HEK293 (cell line): ENCODE measurements around the gene ZC3H8.
A peak's percentile ranks its signal among the peaks of the same experiment; 100 is the strongest.

ENCODE experiments used
- EGR2 ChIP-seq: fragments of 450-650 bp; formaldehyde crosslinking; IDR thresholded peaks from 2 replicates; pipeline ENCODE4 v1.5.1; 2016; ENCODE audit warnings: low read depth, missing biosample characterization, missing genetic modification characterization
- HOXC10 ChIP-seq: sonication (generic); formaldehyde crosslinking; IDR thresholded peaks from 2 replicates; pipeline ENCODE4 v1.8.1; 2023; ENCODE audit warnings: mild to moderate bottlenecking, missing genetic modification reagents
- KLF10 ChIP-seq: fragments of 450-650 bp; IDR thresholded peaks from 2 replicates; pipeline ENCODE4 v1.5.1; 2018; ENCODE audit warnings: missing biosample characterization, mild to moderate bottlenecking, missing genetic modification characterization
- TSHZ1 ChIP-seq: fragments of 450-650 bp; formaldehyde crosslinking; IDR thresholded peaks from 2 replicates; pipeline ENCODE4 v1.5.1; 2016; ENCODE audit warnings: missing biosample characterization, missing genetic modification characterization, borderline replicate concordance
- YY1 ChIP-seq: fragments of 450-650 bp; formaldehyde crosslinking; IDR thresholded peaks from 2 replicates; pipeline ENCODE4 v1.5.1; 2018; ENCODE audit warnings: missing biosample characterization, missing genetic modification characterization
- ZBTB17 ChIP-seq: fragments of 450-650 bp; formaldehyde crosslinking; IDR thresholded peaks from 2 replicates; pipeline ENCODE4 v1.5.1; 2016; ENCODE audit warnings: missing biosample characterization, missing genetic modification characterization
- ZBTB44 ChIP-seq: fragments of 450-650 bp; IDR thresholded peaks from 2 replicates; pipeline ENCODE4 v1.5.1; 2018; ENCODE audit warnings: missing biosample characterization, mild to moderate bottlenecking, missing genetic modification characterization
- ZNF140 ChIP-seq: fragments of 450-650 bp; formaldehyde crosslinking; IDR thresholded peaks from 2 replicates; pipeline ENCODE4 v1.5.1; 2016; ENCODE audit warnings: missing biosample characterization, missing genetic modification characterization
- ZNF202 ChIP-seq: fragments of 450-650 bp; formaldehyde crosslinking; IDR thresholded peaks from 2 replicates; pipeline ENCODE4 v1.5.1; 2016; ENCODE audit warnings: missing biosample characterization, missing genetic modification characterization, borderline replicate concordance
- ZNF24 ChIP-seq: fragments of 450-650 bp; formaldehyde crosslinking; IDR thresholded peaks from 2 replicates; pipeline ENCODE4 v1.5.1; 2016; ENCODE audit warnings: missing biosample characterization, missing genetic modification characterization
- ZNF335 ChIP-seq: fragments of 450-650 bp; formaldehyde crosslinking; conservative IDR thresholded peaks from 2 replicates; pipeline ENCODE4 v1.5.1; 2016; ENCODE audit warnings: missing biosample characterization, missing genetic modification characterization
- ZNF366 ChIP-seq: fragments of 450-650 bp; formaldehyde crosslinking; conservative IDR thresholded peaks from 2 replicates; pipeline ENCODE4 v1.5.1; 2016; ENCODE audit warnings: missing biosample characterization, missing genetic modification characterization
- ZNF473 ChIP-seq: fragments of 450-650 bp; formaldehyde crosslinking; IDR thresholded peaks from 2 replicates; pipeline ENCODE4 v1.5.1; 2017; ENCODE audit warnings: missing biosample characterization, missing genetic modification characterization
- ZNF48 ChIP-seq: fragments of 450-650 bp; formaldehyde crosslinking; IDR thresholded peaks from 2 replicates; pipeline ENCODE4 v1.5.1; 2016; ENCODE audit warnings: missing biosample characterization, missing genetic modification characterization
- ZNF501 ChIP-seq: fragments of 450-650 bp; formaldehyde crosslinking; IDR thresholded peaks from 2 replicates; pipeline ENCODE4 v1.5.1; 2016; ENCODE audit warnings: missing biosample characterization, missing genetic modification characterization
- ZNF580 ChIP-seq: fragments of 450-650 bp; formaldehyde crosslinking; IDR thresholded peaks from 2 replicates; pipeline ENCODE4 v1.5.1; 2016; ENCODE audit warnings: missing biosample characterization, missing genetic modification characterization
- ZNF777 ChIP-seq: fragments of 450-650 bp; formaldehyde crosslinking; IDR thresholded peaks from 2 replicates; pipeline ENCODE4 v1.5.1; 2017; ENCODE audit warnings: missing biosample characterization, missing genetic modification characterization, borderline replicate concordance
- ZNF837 ChIP-seq: fragments of 450-650 bp; formaldehyde crosslinking; IDR thresholded peaks from 2 replicates; pipeline ENCODE4 v1.5.1; 2016; ENCODE audit warnings: missing biosample characterization, missing genetic modification characterization
- ZSCAN30 ChIP-seq: fragments of 450-650 bp; IDR thresholded peaks from 2 replicates; pipeline ENCODE4 v1.5.1; 2018; ENCODE audit warnings: missing biosample characterization, mild to moderate bottlenecking, missing genetic modification characterization, moderate library complexity
- TF ChIP-seq, protein P1 (sequence below): fragments of 450-650 bp; formaldehyde crosslinking; IDR thresholded peaks from 2 replicates; pipeline ENCODE4 v1.5.1; 2016; ENCODE audit warnings: missing biosample characterization, missing genetic modification characterization
- TF ChIP-seq, protein P2 (sequence below): IDR thresholded peaks from 2 replicates; pipeline ENCODE4 v1.6.1; 2011; ENCODE audit warnings: mild to moderate bottlenecking, low read depth, low read length, borderline replicate concordance
- TF ChIP-seq, protein P3 (sequence below): fragments of 450-650 bp; formaldehyde crosslinking; IDR thresholded peaks from 2 replicates; pipeline ENCODE4 v1.5.1; 2016; ENCODE audit warnings: missing biosample characterization, missing genetic modification characterization, borderline replicate concordance
- TF ChIP-seq, protein P4 (sequence below): fragments of 450-650 bp; formaldehyde crosslinking; optimal IDR thresholded peaks from 2 replicates; pipeline ENCODE3; 2016; ENCODE audit warnings: missing biosample characterization, mild to moderate bottlenecking, missing genetic modification characterization
- TF ChIP-seq, protein P5 (sequence below): fragments of 450-650 bp; formaldehyde crosslinking; IDR thresholded peaks from 2 replicates; pipeline ENCODE4 v1.5.1; 2016; ENCODE audit warnings: missing biosample characterization, missing genetic modification characterization
- TF ChIP-seq, protein P6 (sequence below): fragments of 450-650 bp; formaldehyde crosslinking; IDR thresholded peaks from 2 replicates; pipeline ENCODE4 v1.5.1; 2016; ENCODE audit warnings: missing biosample characterization, missing genetic modification characterization, low read depth

ZC3H8 gene

DNA sequence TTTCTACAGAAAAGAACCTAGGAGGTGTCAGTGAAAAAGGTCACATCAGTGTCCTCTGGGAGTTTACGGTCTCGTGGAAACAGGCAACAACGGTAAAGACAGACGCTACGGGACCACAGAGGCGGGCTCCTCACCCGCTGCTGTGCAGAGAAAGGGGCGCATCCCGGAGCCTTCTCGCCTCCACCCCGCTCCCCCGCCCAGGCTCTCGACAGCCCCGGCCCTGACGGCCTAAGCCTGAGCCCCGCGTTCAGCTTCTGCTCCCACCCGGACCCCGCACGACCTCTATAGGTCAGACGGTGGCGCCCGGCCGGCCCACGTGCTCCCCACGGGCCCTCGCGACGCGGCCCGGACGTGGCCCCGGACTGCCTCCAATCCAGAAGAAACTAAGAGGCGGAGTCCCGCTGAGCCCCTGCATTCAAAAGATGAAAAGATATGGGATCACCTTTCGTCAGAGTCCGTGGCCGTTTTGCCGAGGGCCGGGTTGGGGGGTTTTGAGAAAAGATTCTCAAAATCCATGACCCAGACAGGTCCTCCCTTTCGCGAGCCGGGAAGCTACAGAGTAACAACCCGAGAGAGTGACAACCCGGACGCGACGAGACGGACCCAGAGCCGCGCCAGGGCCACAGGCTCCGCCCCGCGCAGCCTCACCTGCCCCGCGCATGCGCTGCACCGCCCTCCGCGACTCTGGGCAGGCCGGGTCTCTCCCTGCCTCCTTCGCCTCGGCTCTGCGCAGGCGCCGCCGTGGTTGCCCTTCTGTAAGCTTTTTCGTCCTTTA, at the start of gene ZC3H8 (continued):
- TF ChIP-seq, protein P1, sequence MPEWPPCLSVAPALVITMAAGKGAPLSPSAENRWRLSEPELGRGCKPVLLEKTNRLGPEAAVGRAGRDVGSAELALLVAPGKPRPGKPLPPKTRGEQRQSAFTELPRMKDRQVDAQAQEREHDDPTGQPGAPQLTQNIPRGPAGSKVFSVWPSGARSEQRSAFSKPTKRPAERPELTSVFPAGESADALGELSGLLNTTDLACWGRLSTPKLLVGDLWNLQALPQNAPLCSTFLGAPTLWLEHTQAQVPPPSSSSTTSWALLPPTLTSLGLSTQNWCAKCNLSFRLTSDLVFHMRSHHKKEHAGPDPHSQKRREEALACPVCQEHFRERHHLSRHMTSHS (tag by site-specific recombination): no peak
- TF ChIP-seq ZNF473 (tag by site-specific recombination): no peak
- no peak for TF ChIP-seq ZNF48
- TF ChIP-seq, protein P2, sequence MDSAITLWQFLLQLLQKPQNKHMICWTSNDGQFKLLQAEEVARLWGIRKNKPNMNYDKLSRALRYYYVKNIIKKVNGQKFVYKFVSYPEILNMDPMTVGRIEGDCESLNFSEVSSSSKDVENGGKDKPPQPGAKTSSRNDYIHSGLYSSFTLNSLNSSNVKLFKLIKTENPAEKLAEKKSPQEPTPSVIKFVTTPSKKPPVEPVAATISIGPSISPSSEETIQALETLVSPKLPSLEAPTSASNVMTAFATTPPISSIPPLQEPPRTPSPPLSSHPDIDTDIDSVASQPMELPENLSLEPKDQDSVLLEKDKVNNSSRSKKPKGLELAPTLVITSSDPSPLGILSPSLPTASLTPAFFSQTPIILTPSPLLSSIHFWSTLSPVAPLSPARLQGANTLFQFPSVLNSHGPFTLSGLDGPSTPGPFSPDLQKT: no peak
- TF ChIP-seq, protein P3, sequence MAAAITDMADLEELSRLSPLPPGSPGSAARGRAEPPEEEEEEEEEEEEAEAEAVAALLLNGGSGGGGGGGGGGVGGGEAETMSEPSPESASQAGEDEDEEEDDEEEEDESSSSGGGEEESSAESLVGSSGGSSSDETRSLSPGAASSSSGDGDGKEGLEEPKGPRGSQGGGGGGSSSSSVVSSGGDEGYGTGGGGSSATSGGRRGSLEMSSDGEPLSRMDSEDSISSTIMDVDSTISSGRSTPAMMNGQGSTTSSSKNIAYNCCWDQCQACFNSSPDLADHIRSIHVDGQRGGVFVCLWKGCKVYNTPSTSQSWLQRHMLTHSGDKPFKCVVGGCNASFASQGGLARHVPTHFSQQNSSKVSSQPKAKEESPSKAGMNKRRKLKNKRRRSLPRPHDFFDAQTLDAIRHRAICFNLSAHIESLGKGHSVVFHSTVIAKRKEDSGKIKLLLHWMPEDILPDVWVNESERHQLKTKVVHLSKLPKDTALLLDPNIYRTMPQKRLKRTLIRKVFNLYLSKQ (tag by site-specific recombination): no peak
- TF ChIP-seq YY1: no peak
- no peak for TF ChIP-seq ZNF24
- peak; percentile 39; the same call in 1 of the 2 replicates for TF ChIP-seq ZBTB17 (tag by site-specific recombination)
- peak; percentile 64; the same call in 1 of the 2 replicates for TF ChIP-seq ZNF501 (tag by site-specific recombination)
- TF ChIP-seq HOXC10 (CRISPR knock-in tag): 0 out of 2 replicates have a peak, but pooled peaks have one; percentile 53
- no peak for TF ChIP-seq ZNF140 (tag by site-specific recombination)
- TF ChIP-seq ZNF202: no peak
- peak; percentile 68 for TF ChIP-seq ZNF335
- TF ChIP-seq, protein P4, sequence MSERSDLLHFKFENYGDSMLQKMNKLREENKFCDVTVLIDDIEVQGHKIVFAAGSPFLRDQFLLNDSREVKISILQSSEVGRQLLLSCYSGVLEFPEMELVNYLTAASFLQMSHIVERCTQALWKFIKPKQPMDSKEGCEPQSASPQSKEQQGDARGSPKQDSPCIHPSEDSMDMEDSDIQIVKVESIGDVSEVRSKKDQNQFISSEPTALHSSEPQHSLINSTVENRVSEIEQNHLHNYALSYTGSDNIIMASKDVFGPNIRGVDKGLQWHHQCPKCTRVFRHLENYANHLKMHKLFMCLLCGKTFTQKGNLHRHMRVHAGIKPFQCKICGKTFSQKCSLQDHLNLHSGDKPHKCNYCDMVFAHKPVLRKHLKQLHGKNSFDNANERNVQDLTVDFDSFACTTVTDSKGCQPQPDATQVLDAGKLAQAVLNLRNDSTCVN (tag by site-specific recombination): peak; percentile 49
- no peak for TF ChIP-seq ZNF837 (tag by site-specific recombination)
- TF ChIP-seq ZBTB44 (tag by site-specific recombination): no peak
- 0 out of 2 replicates have a peak, but pooled peaks have one; percentile 34 for TF ChIP-seq EGR2 (tag by site-specific recombination)
- TF ChIP-seq, protein P5, sequence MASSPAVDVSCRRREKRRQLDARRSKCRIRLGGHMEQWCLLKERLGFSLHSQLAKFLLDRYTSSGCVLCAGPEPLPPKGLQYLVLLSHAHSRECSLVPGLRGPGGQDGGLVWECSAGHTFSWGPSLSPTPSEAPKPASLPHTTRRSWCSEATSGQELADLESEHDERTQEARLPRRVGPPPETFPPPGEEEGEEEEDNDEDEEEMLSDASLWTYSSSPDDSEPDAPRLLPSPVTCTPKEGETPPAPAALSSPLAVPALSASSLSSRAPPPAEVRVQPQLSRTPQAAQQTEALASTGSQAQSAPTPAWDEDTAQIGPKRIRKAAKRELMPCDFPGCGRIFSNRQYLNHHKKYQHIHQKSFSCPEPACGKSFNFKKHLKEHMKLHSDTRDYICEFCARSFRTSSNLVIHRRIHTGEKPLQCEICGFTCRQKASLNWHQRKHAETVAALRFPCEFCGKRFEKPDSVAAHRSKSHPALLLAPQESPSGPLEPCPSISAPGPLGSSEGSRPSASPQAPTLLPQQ (tag by site-specific recombination): peak; percentile 56; the same call in 1 of the 2 replicates
- no peak for TF ChIP-seq TSHZ1
- 0 out of 2 replicates have a peak, but pooled peaks have one; percentile 61 for TF ChIP-seq ZSCAN30
- TF ChIP-seq ZNF366 (tag by site-specific recombination): 0 out of 2 replicates have a peak, but pooled peaks have one; percentile 18
- TF ChIP-seq, protein P6, sequence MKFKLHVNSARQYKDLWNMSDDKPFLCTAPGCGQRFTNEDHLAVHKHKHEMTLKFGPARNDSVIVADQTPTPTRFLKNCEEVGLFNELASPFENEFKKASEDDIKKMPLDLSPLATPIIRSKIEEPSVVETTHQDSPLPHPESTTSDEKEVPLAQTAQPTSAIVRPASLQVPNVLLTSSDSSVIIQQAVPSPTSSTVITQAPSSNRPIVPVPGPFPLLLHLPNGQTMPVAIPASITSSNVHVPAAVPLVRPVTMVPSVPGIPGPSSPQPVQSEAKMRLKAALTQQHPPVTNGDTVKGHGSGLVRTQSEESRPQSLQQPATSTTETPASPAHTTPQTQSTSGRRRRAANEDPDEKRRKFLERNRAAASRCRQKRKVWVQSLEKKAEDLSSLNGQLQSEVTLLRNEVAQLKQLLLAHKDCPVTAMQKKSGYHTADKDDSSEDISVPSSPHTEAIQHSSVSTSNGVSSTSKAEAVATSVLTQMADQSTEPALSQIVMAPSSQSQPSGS: no peak
- no peak for TF ChIP-seq ZNF580 (tag by site-specific recombination)
- peak; percentile 75; the same call in 1 of the 2 replicates for TF ChIP-seq ZNF777 (tag by site-specific recombination)
- no peak for TF ChIP-seq KLF10 (tag by site-specific recombination)
